WTC11 (cell line): ENCODE measurements around the gene ZBTB7B. TPM values are rescaled to one million over a fixed set of nuclear protein-coding genes. Genes with fewer than 3 reads are reported as not detected.
A peak's percentile ranks its signal among the peaks of the same experiment; 100 is the strongest.

Experiments used
- ATF1 ChIP-seq: sonication (generic); formaldehyde crosslinking; IDR thresholded peaks from 2 replicates; pipeline ENCODE4 v1.8.1; 2023; ENCODE audit warnings: mild to moderate bottlenecking, moderate library complexity, missing genetic modification reagents
- EMX1 ChIP-seq: fragments of 250-450 bp; sonication (Bioruptor Pico); IDR thresholded peaks from 2 replicates; pipeline ENCODE4 v1.8.0; 2021; ENCODE audit warnings: mild to moderate bottlenecking
- ESRRA ChIP-seq: sonication (generic); formaldehyde crosslinking; IDR thresholded peaks from 2 replicates; pipeline ENCODE4 v1.8.1; 2022; ENCODE audit warnings: mild to moderate bottlenecking, missing genetic modification reagents, borderline replicate concordance
- FOXJ3 ChIP-seq: sonication (generic); formaldehyde crosslinking; IDR thresholded peaks from 2 replicates; pipeline ENCODE4 v1.9.0; 2021; ENCODE audit warnings: missing genetic modification reagents, mild to moderate bottlenecking, borderline replicate concordance
- GTF2I ChIP-seq: fragments of 250-450 bp; sonication (Bioruptor Pico); conservative IDR thresholded peaks from 2 replicates; pipeline ENCODE4 v1.4.0; 2021; ENCODE audit warnings: mild to moderate bottlenecking
- JUN ChIP-seq: sonication (generic); formaldehyde crosslinking; IDR thresholded peaks from 2 replicates; pipeline ENCODE4 v1.8.0; 2023; ENCODE audit warnings: mild to moderate bottlenecking, missing genetic modification reagents
- MYBL2 ChIP-seq: sonication (generic); formaldehyde crosslinking; IDR thresholded peaks from 2 replicates; pipeline ENCODE4 v1.8.1; 2023; ENCODE audit warnings: mild to moderate bottlenecking, moderate library complexity, missing genetic modification reagents
- NFE2L1 ChIP-seq: sonication (generic); formaldehyde crosslinking; IDR thresholded peaks from 2 replicates; pipeline ENCODE4 v1.8.1; 2023; ENCODE audit warnings: missing genetic modification reagents
- NR2C2 ChIP-seq: sonication (generic); formaldehyde crosslinking; IDR thresholded peaks from 2 replicates; pipeline ENCODE4 v1.8.0; 2022; ENCODE audit warnings: mild to moderate bottlenecking, missing genetic modification reagents
- OVOL2 ChIP-seq: fragments of 250-450 bp; sonication (Bioruptor Pico); IDR thresholded peaks from 2 replicates; pipeline ENCODE4 v1.9.0; 2021; ENCODE audit warnings: mild to moderate bottlenecking, borderline replicate concordance
- RELA ChIP-seq: sonication (generic); formaldehyde crosslinking; IDR thresholded peaks from 2 replicates; pipeline ENCODE4 v1.8.1; 2022; ENCODE audit warnings: missing genetic modification reagents, mild to moderate bottlenecking, borderline replicate concordance
- RORB ChIP-seq: fragments of 250-450 bp; sonication (Bioruptor Pico); IDR thresholded peaks from 2 replicates; pipeline ENCODE4 v1.9.0; 2021; ENCODE audit warnings: mild to moderate bottlenecking
- TEAD1 ChIP-seq: sonication (generic); formaldehyde crosslinking; IDR thresholded peaks from 2 replicates; pipeline ENCODE4 v1.8.0; 2022; ENCODE audit warnings: mild to moderate bottlenecking, missing genetic modification reagents
- ZNF219 ChIP-seq: sonication (generic); formaldehyde crosslinking; IDR thresholded peaks from 2 replicates; pipeline ENCODE4 v1.8.0; 2023; ENCODE audit warnings: missing genetic modification reagents, mild to moderate bottlenecking, borderline replicate concordance
- ZNF416 ChIP-seq: fragments of 250-450 bp; sonication (Bioruptor Pico); IDR thresholded peaks from 2 replicates; pipeline ENCODE4 v1.9.0; 2021; ENCODE audit warnings: mild to moderate bottlenecking, inconsistent platforms
- ZNF423 ChIP-seq: fragments of 250-450 bp; sonication (Bioruptor Pico); IDR thresholded peaks from 2 replicates; pipeline ENCODE4 v2.1.2; 2022; ENCODE audit warnings: mild to moderate bottlenecking, moderate library complexity
- total RNA-seq: library from RNA; stranded (reverse); gene quantifications from 3 replicates; pipeline ENCODE4 v1.2.3, GENCODE V29; 2021
- TF ChIP-seq, protein P1 (sequence below): sonication (generic); formaldehyde crosslinking; IDR thresholded peaks from 2 replicates; pipeline ENCODE4 v1.8.0; 2022; ENCODE audit warnings: missing genetic modification reagents
- TF ChIP-seq, protein P2 (sequence below): sonication (generic); formaldehyde crosslinking; IDR thresholded peaks from 2 replicates; pipeline ENCODE4 v1.8.1; 2022; ENCODE audit warnings: mild to moderate bottlenecking, moderate library complexity, missing genetic modification reagents
- TF ChIP-seq, protein P3 (sequence below): sonication (generic); formaldehyde crosslinking; conservative IDR thresholded peaks from 2 replicates; pipeline ENCODE4 v1.8.1; 2022; ENCODE audit warnings: mild to moderate bottlenecking, missing genetic modification reagents
- TF ChIP-seq, protein P4 (sequence below): fragments of 250-450 bp; sonication (Bioruptor Pico); IDR thresholded peaks from 2 replicates; pipeline ENCODE4 v1.9.0; 2021; ENCODE audit warnings: mild to moderate bottlenecking
- TF ChIP-seq, protein P5 (sequence below): sonication (generic); formaldehyde crosslinking; IDR thresholded peaks from 2 replicates; pipeline ENCODE4 v1.8.1; 2023; ENCODE audit warnings: mild to moderate bottlenecking, moderate library complexity, missing genetic modification reagents
- TF ChIP-seq, protein P6 (sequence below): fragments of 250-450 bp; sonication (Bioruptor Pico); conservative IDR thresholded peaks from 2 replicates; pipeline ENCODE4 v1.9.0; 2021; ENCODE audit warnings: mild to moderate bottlenecking
- TF ChIP-seq, protein P7 (sequence below): fragments of 250-450 bp; sonication (Bioruptor Pico); IDR thresholded peaks from 2 replicates; pipeline ENCODE4 v2.1.2; 2022; ENCODE audit warnings: mild to moderate bottlenecking, moderate library complexity
- TF ChIP-seq, protein P8 (sequence below): sonication (generic); formaldehyde crosslinking; IDR thresholded peaks from 2 replicates; pipeline ENCODE4 v1.8.1; 2022; ENCODE audit warnings: low read depth, mild to moderate bottlenecking, moderate library complexity, missing genetic modification reagents, borderline replicate concordance

ZBTB7B gene
- total RNA-seq, 1 experiment from 2014 or later, result 29.8 TPM

DNA sequence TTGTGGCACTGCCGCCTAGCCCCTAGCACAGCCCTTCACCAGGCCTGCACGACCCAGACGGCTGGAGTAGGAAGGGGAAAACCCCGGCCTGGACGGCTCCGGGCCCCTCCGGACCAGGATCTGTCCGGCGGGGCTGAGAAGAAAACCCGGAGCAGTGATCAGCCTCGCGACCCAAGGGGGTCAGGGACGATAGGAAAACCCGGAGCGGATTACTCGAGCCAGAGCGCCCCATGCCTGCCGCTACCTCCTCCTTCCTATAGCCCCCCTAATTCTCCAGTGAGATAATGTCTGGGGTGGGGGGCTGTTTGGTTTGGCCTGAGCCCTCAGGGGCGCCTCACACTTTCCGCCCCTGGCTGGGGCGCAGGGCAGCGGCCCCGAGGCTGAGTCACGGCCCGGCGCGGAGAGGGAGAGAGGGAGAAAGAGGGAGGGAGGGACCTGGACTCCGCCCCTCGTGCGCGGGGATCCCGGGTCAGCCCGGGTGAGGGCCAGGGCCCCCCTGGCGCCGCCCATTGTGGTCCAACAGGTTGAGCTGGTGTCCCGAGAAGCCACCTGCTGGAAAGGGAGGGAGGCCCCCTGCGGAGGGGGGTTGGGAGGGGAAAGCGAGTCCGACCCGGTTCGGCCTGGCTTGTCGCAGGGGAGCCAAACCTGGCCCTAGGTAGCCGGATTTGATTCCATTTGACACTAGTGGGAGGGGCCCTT lies 1.7 kb upstream of the ZBTB7B start (continued):
- TF ChIP-seq, protein P1, sequence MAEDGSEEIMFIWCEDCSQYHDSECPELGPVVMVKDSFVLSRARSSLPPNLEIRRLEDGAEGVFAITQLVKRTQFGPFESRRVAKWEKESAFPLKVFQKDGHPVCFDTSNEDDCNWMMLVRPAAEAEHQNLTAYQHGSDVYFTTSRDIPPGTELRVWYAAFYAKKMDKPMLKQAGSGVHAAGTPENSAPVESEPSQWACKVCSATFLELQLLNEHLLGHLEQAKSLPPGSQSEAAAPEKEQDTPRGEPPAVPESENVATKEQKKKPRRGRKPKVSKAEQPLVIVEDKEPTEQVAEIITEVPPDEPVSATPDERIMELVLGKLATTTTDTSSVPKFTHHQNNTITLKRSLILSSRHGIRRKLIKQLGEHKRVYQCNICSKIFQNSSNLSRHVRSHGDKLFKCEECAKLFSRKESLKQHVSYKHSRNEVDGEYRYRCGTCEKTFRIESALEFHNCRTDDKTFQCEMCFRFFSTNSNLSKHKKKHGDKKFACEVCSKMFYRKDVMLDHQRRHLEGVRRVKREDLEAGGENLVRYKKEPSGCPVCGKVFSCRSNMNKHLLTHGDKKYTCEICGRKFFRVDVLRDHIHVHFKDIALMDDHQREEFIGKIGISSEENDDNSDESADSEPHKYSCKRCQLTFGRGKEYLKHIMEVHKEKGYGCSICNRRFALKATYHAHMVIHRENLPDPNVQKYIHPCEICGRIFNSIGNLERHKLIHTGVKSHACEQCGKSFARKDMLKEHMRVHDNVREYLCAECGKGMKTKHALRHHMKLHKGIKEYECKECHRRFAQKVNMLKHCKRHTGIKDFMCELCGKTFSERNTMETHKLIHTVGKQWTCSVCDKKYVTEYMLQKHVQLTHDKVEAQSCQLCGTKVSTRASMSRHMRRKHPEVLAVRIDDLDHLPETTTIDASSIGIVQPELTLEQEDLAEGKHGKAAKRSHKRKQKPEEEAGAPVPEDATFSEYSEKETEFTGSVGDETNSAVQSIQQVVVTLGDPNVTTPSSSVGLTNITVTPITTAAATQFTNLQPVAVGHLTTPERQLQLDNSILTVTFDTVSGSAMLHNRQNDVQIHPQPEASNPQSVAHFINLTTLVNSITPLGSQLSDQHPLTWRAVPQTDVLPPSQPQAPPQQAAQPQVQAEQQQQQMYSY (CRISPR knock-in tag), result peak; percentile 99
- TF ChIP-seq TEAD1 (CRISPR knock-in tag) (0 out of 2 replicates have a peak, but pooled peaks have one; percentile 38), MYBL2 (CRISPR knock-in tag) (peak; percentile 56; the same call in 1 of the 2 replicates), JUN (CRISPR knock-in tag) (no peak), FOXJ3 (CRISPR knock-in tag) (no peak), ZNF219 (CRISPR knock-in tag) (no peak), RELA (no peak), GTF2I (CRISPR knock-in tag) (no peak), ZNF423 (CRISPR knock-in tag) (peak; percentile 84), ATF1 (CRISPR knock-in tag) (no peak), OVOL2 (CRISPR knock-in tag) (no peak), ZNF416 (CRISPR knock-in tag) (no peak), RORB (CRISPR knock-in tag) (no peak), EMX1 (CRISPR knock-in tag) (no peak), NFE2L1 (CRISPR knock-in tag) (peak; percentile 13; the same call in 1 of the 2 replicates), NR2C2 (CRISPR knock-in tag) (no peak), ESRRA (CRISPR knock-in tag) (no peak)
- TF ChIP-seq, protein P2, sequence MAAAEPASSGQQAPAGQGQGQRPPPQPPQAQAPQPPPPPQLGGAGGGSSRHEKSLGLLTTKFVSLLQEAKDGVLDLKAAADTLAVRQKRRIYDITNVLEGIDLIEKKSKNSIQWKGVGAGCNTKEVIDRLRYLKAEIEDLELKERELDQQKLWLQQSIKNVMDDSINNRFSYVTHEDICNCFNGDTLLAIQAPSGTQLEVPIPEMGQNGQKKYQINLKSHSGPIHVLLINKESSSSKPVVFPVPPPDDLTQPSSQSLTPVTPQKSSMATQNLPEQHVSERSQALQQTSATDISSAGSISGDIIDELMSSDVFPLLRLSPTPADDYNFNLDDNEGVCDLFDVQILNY (CRISPR knock-in tag), result no peak; the same call in 1 of the 2 replicates
- TF ChIP-seq, protein P3, sequence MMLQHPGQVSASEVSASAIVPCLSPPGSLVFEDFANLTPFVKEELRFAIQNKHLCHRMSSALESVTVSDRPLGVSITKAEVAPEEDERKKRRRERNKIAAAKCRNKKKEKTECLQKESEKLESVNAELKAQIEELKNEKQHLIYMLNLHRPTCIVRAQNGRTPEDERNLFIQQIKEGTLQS, result no peak
- TF ChIP-seq, protein P4, sequence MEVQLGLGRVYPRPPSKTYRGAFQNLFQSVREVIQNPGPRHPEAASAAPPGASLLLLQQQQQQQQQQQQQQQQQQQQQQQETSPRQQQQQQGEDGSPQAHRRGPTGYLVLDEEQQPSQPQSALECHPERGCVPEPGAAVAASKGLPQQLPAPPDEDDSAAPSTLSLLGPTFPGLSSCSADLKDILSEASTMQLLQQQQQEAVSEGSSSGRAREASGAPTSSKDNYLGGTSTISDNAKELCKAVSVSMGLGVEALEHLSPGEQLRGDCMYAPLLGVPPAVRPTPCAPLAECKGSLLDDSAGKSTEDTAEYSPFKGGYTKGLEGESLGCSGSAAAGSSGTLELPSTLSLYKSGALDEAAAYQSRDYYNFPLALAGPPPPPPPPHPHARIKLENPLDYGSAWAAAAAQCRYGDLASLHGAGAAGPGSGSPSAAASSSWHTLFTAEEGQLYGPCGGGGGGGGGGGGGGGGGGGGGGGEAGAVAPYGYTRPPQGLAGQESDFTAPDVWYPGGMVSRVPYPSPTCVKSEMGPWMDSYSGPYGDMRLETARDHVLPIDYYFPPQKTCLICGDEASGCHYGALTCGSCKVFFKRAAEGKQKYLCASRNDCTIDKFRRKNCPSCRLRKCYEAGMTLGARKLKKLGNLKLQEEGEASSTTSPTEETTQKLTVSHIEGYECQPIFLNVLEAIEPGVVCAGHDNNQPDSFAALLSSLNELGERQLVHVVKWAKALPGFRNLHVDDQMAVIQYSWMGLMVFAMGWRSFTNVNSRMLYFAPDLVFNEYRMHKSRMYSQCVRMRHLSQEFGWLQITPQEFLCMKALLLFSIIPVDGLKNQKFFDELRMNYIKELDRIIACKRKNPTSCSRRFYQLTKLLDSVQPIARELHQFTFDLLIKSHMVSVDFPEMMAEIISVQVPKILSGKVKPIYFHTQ (CRISPR knock-in tag), result no peak
- TF ChIP-seq, protein P5, sequence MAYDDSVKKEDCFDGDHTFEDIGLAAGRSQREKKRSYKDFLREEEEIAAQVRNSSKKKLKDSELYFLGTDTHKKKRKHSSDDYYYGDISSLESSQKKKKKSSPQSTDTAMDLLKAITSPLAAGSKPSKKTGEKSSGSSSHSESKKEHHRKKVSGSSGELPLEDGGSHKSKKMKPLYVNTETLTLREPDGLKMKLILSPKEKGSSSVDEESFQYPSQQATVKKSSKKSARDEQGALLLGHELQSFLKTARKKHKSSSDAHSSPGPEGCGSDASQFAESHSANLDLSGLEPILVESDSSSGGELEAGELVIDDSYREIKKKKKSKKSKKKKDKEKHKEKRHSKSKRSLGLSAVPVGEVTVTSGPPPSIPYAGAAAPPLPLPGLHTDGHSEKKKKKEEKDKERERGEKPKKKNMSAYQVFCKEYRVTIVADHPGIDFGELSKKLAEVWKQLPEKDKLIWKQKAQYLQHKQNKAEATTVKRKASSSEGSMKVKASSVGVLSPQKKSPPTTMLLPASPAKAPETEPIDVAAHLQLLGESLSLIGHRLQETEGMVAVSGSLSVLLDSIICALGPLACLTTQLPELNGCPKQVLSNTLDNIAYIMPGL (CRISPR knock-in tag), result no peak; the same call in 1 of the 2 replicates
- TF ChIP-seq, protein P6, sequence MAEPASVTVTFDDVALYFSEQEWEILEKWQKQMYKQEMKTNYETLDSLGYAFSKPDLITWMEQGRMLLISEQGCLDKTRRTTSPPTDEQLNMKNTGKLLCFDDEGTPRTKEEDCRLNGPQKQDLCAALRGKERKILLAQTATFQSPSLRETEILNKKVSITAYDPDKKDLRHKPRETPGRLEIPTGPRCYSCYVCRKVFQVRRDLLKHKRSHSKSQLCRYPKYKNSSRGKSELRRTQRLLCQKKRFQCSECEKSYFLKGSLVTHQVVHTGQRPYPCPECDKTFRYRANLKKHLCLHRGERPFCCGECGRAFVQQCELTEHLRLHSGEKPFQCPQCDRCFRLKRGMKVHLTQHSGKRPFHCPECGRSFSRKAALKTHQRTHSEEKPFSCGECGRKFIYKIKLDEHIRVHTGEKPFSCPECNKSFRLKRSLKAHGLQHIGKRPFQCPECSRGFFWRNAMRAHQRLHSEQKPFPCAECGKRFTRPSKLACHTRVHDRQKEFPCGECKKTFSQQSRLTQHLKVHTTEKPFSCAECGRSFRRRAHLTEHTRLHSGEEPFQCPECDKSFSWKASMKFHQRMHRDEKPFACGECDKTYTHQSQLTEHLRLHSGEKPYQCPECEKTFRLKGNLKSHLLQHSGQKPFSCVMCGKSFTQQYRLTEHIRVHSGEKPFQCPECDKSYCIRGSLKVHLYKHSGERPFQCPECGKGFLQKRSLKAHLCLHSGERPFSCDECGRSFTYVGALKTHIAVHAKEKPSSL (CRISPR knock-in tag), result no peak
- TF ChIP-seq, protein P7, sequence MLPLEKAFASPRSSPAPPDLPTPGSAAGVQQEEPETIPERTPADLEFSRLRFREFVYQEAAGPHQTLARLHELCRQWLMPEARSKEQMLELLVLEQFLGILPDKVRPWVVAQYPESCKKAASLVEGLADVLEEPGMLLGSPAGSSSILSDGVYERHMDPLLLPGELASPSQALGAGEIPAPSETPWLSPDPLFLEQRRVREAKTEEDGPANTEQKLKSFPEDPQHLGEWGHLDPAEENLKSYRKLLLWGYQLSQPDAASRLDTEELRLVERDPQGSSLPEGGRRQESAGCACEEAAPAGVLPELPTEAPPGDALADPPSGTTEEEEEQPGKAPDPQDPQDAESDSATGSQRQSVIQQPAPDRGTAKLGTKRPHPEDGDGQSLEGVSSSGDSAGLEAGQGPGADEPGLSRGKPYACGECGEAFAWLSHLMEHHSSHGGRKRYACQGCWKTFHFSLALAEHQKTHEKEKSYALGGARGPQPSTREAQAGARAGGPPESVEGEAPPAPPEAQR (CRISPR knock-in tag), result no peak
- TF ChIP-seq, protein P8, sequence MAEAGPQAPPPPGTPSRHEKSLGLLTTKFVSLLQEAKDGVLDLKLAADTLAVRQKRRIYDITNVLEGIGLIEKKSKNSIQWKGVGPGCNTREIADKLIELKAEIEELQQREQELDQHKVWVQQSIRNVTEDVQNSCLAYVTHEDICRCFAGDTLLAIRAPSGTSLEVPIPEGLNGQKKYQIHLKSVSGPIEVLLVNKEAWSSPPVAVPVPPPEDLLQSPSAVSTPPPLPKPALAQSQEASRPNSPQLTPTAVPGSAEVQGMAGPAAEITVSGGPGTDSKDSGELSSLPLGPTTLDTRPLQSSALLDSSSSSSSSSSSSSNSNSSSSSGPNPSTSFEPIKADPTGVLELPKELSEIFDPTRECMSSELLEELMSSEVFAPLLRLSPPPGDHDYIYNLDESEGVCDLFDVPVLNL (CRISPR knock-in tag), result no peak
